ENCODE data around the gene AK4.
"Not testable (repeated sequence)": the region's sequence is repeated elsewhere in the genome, so short reads cannot be mapped to it uniquely, and the experiment has no call there.

AK4 gene

GRCh38 chr1:65150583-65151263 is 2.7 kb downstream of the AK4 start:
- DNase-seq: no peak

DNA sequence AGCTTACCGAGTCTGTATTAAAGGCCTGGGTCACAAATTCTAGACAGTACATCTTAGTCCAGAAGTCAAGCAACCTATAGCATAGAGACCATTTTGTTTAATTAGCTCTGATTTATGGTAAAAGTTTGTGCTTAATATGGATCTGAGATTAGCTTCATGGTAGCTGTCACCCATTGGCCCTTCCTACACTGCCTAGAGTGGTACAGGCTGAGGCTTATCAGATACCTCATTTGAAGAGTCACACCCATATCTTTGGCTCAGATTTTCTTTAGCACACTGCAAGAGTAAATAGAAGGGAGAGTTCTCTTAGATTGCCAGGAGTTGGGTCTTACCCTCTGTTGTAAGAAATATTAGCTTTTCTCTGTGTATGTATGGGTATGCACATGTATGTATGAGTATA is 3.6 kb downstream of the AK4 start:
- DNase-seq: no peak

DNA sequence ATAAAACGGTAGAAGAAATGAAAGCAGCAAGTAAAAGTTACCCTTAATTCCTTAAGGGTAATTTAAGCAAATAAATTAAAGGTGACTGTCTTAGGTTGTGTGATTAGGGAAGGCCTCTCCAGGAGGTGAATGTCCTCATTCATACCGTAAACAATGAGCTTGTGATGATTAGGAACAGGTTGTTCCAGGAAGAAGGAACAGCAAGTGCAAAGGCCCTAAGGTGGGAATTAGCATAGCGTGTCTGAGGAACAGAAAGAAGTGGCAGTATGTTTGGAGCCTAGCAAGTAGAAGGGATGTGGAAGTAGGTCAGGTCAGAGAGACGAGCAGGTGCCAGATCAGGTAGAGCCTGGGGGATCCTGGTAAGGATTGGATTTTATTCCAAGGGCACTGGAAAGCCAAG is 5.6 kb downstream of the AK4 start:
- DNase-seq: no peak

DNA sequence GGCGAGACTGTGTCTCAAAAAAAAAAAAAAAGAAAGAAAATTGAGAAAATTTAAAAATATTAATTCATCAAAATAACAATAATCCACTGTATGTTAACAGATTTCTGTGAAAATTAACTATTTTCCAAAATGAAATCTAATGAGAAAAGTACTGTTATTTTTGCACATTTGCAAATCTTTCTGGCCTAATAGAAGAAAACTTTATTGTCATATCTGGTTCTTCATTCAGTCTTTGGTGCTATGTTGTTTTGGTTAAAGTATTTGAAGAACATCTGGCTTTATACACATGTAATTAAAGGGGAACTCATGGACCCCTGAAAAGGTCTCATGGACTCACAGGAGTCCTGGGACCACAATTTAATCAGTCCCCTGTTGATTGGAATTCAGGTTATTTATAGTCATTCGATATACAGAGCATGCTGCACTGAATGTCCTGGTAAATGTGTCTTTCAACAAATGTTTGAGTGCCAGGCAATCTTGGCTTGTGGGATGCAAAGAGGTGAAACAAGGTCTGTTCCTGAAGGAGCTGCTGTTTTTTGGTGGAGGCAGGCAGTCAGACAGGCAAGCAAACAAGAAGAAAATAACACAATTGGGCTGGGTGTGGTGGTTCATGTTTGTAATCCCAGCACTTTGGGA is 9.0 kb downstream of the AK4 start:
- no peak for DNase-seq

DNA sequence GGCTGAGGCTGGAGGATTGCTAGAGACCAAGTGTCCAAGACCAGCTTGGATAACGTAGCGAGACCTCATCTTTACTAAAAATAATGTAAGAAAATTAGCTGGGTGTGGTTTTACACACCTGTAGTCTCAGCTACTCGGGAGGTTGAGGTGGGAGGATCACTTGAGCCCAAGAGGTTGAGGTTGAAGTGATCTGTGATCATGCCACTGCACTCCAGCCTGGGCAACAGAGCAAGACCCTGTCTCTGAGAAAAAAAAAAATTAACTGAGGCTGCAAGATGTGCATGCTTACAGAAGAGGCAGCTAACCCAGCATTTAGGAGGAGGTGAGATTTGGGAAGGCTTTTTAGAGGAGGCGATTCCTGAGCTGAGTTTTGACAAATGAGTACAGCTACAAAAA is 9.5 kb downstream of the AK4 start:
- no peak for DNase-seq

DNA sequence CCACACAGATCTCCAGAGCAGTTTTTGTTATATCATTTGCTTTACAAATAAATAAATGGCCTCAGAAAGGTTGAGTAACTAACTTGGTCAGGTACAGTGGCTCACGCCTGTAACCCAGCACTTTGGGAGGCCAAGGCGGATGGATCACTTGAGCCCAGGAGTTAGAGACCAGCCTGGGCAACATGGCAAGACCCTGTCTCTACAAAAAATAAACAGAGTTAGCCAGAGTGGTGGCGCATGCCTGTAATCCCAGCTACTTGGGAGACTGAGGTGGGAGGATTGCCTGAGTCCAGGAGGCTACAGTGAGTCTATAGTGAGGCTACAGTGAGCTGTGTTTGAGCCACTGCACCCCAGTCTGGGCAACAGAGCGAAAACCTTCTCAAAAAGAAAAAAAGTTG is 11.3 kb downstream of the AK4 start:
- not testable (repeated sequence) for DNase-seq

GRCh38 chr1:65159801-65160523 is 12.0 kb downstream of the AK4 start:
- no peak for DNase-seq

DNA sequence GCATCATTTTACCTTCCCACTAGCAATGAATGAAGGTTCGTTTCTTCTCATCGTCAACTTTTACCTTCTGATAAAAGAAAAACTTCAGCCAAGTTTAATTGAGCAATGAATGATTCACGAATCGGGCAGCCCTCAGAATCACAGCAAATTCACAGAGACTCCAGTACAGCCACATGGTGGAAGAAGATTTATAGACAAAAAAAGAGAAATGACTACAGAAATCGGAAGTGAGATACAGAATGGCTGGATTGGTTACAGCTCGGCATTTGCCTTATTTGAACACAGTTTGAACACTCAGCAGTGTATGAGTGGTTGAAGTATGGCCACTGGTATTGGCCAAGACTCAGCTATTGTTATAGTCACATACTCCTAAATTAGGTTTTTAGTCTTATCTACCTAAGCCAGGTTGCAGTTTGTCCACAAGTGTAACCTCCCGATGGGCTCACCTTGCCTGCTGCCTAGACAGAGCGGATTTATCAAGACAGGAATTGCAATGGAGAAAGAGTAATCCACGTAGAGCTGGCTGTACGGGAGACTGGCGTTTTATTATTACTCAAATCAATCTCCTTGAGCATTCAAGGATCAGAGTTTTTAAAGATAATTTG is 15.3 kb downstream of the AK4 start:
- DNase-seq: no peak

- DNase-seq: not testable (repeated sequence)
Observed at GRCh38 chr1:65164101-65164500, 16.1 kb downstream of the AK4 start.

DNA sequence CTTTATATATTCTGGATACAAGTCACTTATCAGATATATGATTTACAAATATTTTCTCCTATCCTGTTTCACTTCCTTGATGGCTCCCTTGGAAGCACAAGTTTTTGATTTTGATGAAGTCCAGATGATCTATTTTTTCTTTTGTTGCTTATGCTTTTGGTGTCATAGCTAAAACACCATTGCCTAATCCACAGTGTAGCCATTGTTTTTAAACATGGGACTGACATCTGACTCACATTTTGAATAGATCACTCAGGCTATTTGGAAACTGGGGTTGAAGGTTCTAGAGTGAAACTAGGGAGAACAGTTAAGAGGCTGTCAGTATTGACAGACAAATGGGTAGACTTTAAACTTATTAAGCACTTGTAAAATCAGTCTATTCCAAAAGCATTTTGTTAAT is 16.6 kb downstream of the AK4 start:
- DNase-seq: no peak

- DNase-seq: no peak
Observed at GRCh38 chr1:65165269-65165993, 17.4 kb downstream of the AK4 start.

DNA sequence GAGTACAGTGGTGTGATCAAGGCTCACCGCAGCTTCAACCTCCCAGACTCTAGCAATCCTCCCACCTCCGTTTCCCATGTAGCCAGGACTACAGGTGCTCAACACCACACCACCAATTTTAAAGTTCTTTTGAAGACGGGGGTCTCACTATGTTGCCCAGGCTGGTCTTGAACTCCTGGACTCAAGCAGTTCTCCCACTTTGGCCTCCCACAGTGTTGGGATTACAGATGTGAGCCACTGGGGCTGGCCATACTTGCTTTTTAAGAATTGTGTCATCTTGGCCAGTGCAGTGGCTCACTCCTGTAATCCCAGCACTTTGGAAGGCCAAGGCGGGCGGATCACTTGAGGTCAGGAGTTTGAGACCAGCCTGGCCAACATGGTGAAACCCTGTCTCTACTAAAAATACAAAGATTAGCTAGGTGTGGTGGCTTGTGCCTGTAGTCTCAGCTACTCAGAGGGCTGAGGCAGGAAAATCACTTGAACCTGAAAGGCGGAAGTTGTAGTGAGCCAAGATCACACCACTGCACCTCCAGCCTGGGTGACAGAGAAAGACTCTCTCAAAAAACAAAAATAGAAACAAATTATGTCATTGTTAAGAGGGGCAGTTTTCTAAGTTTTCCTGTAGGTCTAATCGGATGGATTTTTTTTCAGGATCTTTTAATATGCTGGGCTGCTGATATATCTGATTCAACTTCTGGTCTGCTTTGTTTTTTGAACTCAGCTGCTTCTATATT is 18.7 kb downstream of the AK4 start:
- DNase-seq: no peak

GRCh38 chr1:65167586-65168242 is 19.7 kb downstream of the AK4 start:
- DNase-seq: no peak

DNA sequence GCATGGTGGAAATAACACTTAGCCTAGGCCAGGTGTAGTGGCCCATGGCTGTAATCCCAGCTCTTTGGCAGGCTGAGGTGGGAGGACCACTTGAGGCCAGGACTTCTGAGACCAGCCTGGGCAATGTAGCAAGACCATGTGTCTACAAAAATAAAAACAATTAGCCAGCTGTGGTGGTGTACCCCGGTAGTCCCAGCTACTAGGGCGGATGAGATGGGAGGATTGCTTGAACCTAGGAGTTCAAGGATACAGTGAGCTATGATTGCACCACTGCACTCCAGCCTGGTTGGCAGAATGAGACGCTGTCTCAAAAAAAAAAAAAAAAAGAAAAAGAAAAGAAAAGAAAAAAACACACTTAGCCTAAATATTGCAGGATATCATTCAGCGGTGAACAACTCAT is 20.9 kb downstream of the AK4 start:
- DNase-seq: no peak

DNA sequence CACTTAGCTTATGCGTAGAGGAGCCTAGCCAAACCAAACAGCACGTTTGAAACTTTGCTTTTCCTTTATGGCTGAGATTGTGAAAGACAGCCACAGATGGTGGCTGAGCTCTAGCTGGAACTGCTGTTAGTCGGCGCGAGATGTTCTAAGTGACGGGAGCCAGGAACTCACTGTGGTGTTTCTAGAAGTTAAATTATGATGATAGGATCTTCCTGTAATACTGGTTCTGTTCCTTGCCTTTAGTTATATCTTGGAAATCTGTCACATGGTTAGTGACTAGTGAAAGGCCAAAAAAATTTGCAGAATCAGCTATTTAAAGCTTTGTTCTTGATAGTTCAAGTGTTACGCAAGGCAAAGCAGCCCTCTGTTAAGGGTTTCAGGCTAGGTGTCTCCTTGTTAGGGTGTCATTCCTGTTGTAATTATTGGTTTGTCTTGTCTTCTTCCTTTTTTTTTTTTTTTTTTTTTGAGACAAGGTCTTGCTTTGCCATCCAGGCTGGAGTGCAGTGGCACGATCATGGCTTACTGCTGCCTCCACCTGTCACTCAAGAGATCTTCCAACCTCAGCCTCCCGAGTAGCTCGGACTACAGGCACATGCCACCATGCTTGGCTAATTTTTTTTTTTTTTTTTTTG is 22.6 kb downstream of the AK4 start:
- DNase-seq: no peak

- no peak for DNase-seq
Observed at GRCh38 chr1:65172936-65173690, 25.1 kb downstream of the AK4 start.

- DNase-seq: no peak
Observed at GRCh38 chr1:65174585-65174984, 26.6 kb downstream of the AK4 start.

GRCh38 chr1:65175171-65176055 is 27.4 kb downstream of the AK4 start:
- DNase-seq: no peak

DNA sequence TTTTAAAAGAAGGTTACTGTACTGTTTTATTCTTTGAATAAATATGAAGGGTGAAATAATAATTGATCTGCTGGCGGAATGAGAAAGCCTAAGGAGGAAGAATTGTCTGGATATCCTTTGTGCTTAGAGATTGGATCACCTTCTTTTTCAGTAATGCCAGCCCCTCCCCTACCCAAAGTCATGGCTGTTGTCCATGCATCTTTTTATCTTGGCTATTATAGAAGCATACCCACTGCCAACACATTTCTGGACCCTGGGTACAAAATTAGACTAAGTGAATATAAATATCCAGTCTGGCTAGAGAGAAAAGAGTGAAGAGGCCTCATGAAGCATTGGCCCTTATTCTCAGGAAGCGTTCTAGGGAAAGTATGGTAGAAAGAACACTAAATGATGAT is 28.1 kb downstream of the AK4 start:
- DNase-seq: no peak

- DNase-seq: no peak
Observed at GRCh38 chr1:65176591-65176990, 28.6 kb downstream of the AK4 start.
